Measurements from ENCODE around the gene OR4S2. TPM values are rescaled to one million over a fixed set of nuclear protein-coding genes. Genes with fewer than 3 reads are reported as not detected.

Gene OR4S2, protein sequence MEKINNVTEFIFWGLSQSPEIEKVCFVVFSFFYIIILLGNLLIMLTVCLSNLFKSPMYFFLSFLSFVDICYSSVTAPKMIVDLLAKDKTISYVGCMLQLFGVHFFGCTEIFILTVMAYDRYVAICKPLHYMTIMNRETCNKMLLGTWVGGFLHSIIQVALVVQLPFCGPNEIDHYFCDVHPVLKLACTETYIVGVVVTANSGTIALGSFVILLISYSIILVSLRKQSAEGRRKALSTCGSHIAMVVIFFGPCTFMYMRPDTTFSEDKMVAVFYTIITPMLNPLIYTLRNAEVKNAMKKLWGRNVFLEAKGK
- total RNA-seq (not detected), polyA plus RNA-seq (not detected)
- long read RNA-seq, donor 1 = 0 reads
- long read RNA-seq, donor 2 = 0 reads
- long read RNA-seq, donor 3 = 0 reads
- long read RNA-seq, donor 4 = 0 reads
- long read RNA-seq, donor 5 = 0 reads

GRCh38 chr11:55648027-55648426, at the start of gene OR4S2:
TSS of gene OR4S2 (plus strand) at chr11:55648327. CDS start at chr11:55650904, 2,577 bp downstream.
- ATAC-seq (ENCODE audit: insufficient read depth, low FRiP score) (no peak), DNase-seq (no peak)
- WGBS, 2 donors = 70 to 75% methylated on average over 2 of the region's 2 CpGs
- no peak within 1 kb of the TSS for H3K9ac ChIP-seq (ENCODE audit: insufficient read depth in 1 of 2, low read length in 2 of 2)
- H3K27ac ChIP-seq (ENCODE audit: low read depth in 1 of 2, low read length in 1 of 2) = no peak within 1 kb of the TSS
- H3K36me3 ChIP-seq (ENCODE audit: control insufficient read depth in 4 of 4, insufficient read depth in 4 of 4, low read length in 4 of 4) = no peaks in the 10 kb centered on the region
- TF ChIP-seq CTCF (IDR thresholded peaks at IDR 0.05; ENCODE audit: control extremely low read depth, extremely low read depth) = no peak
- H3K4me1 ChIP-seq (ENCODE audit: control insufficient read depth in 5 of 5, insufficient read depth in 5 of 5, low read length in 5 of 5) = no peaks in the 10 kb centered on the region
- no peaks in the 10 kb centered on the region for H3K27me3 ChIP-seq (ENCODE audit: control insufficient read depth in 3 of 3, insufficient read depth in 3 of 3, low read length in 2 of 3)
- H3K4me3 ChIP-seq = no peak within 1 kb of the TSS
- peaks cover 0 to 12% (median 0%) of the 10 kb centered on the region in 4 donors for H3K9me3 ChIP-seq (ENCODE audit: control insufficient read depth in 4 of 4, insufficient read depth in 3 of 4, low read length in 3 of 4)

DNA sequence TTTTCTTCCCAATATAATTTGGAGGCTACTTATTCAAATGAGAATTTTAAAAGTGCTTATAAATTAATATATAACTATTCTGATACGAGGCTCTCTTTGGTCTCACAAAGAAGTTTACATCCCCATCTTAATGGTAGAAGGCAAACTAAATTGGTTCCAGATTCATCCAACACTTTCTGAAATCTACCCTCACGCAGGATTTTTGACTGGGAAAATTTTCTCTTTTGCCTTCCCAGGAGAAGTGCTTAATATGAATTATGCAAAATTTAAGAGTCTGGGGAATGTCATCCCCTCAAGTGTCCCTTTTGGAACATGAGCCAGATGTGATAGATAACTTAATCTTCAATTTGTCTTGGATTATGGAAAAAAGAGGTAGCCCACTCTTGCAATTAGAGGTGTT, 40.6 kb upstream of the OR4S2 start, which contains the start of gene OR4C11:
OR4C11 (minus strand) TSS at position 101 of the 400 bp plus-strand sequence. CDS start 3,272 bp downstream, outside the sequence.
- WGBS, 2 donors = 38 to 56% methylated on average over 2 of the region's 2 CpGs
- Histone ChIP-seq H3K4me1 (ENCODE audit: control insufficient read depth in 5 of 5, insufficient read depth in 5 of 5, low read length in 5 of 5) (no peaks in the 10 kb centered on the region), H3K9me3 (ENCODE audit: control insufficient read depth in 4 of 4, insufficient read depth in 3 of 4, low read length in 3 of 4) (peaks cover 0 to 5% (median 0%) of the 10 kb centered on the region in 4 donors), H3K4me3 (no peak within 1 kb of the TSS), H3K27ac (ENCODE audit: low read depth in 1 of 2, low read length in 1 of 2) (no peak within 1 kb of the TSS), H3K9ac (ENCODE audit: insufficient read depth in 1 of 2, low read length in 2 of 2) (no peak within 1 kb of the TSS), H3K36me3 (ENCODE audit: control insufficient read depth in 4 of 4, insufficient read depth in 4 of 4, low read length in 4 of 4) (no peaks in the 10 kb centered on the region), H3K27me3 (ENCODE audit: control insufficient read depth in 3 of 3, insufficient read depth in 3 of 3, low read length in 2 of 3) (no peaks in the 10 kb centered on the region)
- DNase-seq (no peak), ATAC-seq (ENCODE audit: insufficient read depth, low FRiP score) (no peak)
- TF ChIP-seq CTCF (IDR thresholded peaks at IDR 0.05; ENCODE audit: control extremely low read depth, extremely low read depth) = no peak

DNA sequence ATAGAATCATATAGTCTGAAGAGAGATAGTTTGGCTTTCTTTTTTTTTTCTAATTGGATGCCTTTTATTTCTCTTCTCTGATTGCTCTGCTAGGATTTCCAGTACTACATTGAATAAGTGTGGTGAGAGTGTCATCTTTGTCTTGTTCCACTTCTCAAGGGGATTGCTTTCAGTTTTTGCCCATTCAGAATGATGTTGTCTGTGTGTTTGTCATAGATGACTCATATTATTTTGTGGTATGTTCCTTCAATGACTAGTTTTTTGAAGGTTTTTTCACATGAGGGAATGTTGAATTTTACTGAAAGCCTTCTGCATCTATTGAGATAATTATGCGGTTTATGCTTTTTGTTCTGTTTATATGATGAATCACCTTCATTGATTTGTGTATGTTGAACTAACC, 23.6 kb upstream of the OR4S2 start:
- Histone ChIP-seq H3K27me3 (ENCODE audit: control insufficient read depth in 3 of 3, insufficient read depth in 3 of 3, low read length in 2 of 3) (no peaks in the 10 kb centered on the region), H3K36me3 (ENCODE audit: control insufficient read depth in 4 of 4, insufficient read depth in 4 of 4, low read length in 4 of 4) (no peaks in the 10 kb centered on the region), H3K9ac (ENCODE audit: insufficient read depth in 1 of 2, low read length in 2 of 2) (no peak overlapping the region), H3K27ac (ENCODE audit: low read depth in 1 of 2, low read length in 1 of 2) (no peak overlapping the region), H3K4me3 (no peak overlapping the region), H3K9me3 (ENCODE audit: control insufficient read depth in 4 of 4, insufficient read depth in 3 of 4, low read length in 3 of 4) (peaks cover 0 to 11% (median 2%) of the 10 kb centered on the region in 4 donors), H3K4me1 (ENCODE audit: control insufficient read depth in 5 of 5, insufficient read depth in 5 of 5, low read length in 5 of 5) (no peaks in the 10 kb centered on the region)
- WGBS, 2 donors = 66 to 80% methylated on average over 1 of the region's 1 CpG
- DNase-seq (no peak), ATAC-seq (ENCODE audit: insufficient read depth, low FRiP score) (no peak)
- TF ChIP-seq CTCF (IDR thresholded peaks at IDR 0.05; ENCODE audit: control extremely low read depth, extremely low read depth) = no peak
